GM21737 (cell line): ENCODE data around the gene USH2A.

ENCODE experiments used
- ATAC-seq: cut with Tn5 transposase; IDR thresholded peaks from one replicate; pipeline ENCODE4 v1.9.1; 2021; ENCODE audit warnings: mild to moderate bottlenecking, moderate library complexity; ENCODE audit not compliant: unreplicated experiment

USH2A gene

GRCh38 chr1:215986401-215986800 lies 436.8 kb downstream of the USH2A start:
- ATAC-seq, result no peak

- ATAC-seq, result no peak
Observed at GRCh38 chr1:215983680-215984079, 439.6 kb downstream of the USH2A start.

- no peak for ATAC-seq
Observed at GRCh38 chr1:215971793-215972441, 451.3 kb downstream of the USH2A start.

- no peak for ATAC-seq
Observed at GRCh38 chr1:215970406-215970805, 452.8 kb downstream of the USH2A start.

GRCh38 chr1:215963621-215964020 lies 459.6 kb downstream of the USH2A start:
- no peak for ATAC-seq

- ATAC-seq, result no peak
Observed at GRCh38 chr1:215963040-215963439, 460.2 kb downstream of the USH2A start.

- no peak for ATAC-seq
Observed at GRCh38 chr1:215958841-215959240, 464.4 kb downstream of the USH2A start.

GRCh38 chr1:215957663-215958062 lies 465.6 kb downstream of the USH2A start:
- ATAC-seq, result no peak

- no peak for ATAC-seq
Observed at GRCh38 chr1:215932558-215932957, 490.7 kb downstream of the USH2A start.

- no peak for ATAC-seq
Observed at GRCh38 chr1:215926670-215927069, 496.6 kb downstream of the USH2A start.

GRCh38 chr1:215923129-215923824 lies 500.0 kb downstream of the USH2A start:
- ATAC-seq, result no peak

GRCh38 chr1:215911406-215911968 lies 511.8 kb downstream of the USH2A start:
- ATAC-seq, result no peak

- no peak for ATAC-seq
Observed at GRCh38 chr1:215905493-215906115, 517.6 kb downstream of the USH2A start.

- ATAC-seq, result no peak
Observed at GRCh38 chr1:215900684-215901083, 522.6 kb downstream of the USH2A start.

GRCh38 chr1:215899901-215900300 lies 523.3 kb downstream of the USH2A start:
- no peak for ATAC-seq

- no peak for ATAC-seq
Observed at GRCh38 chr1:215895893-215896292, 527.4 kb downstream of the USH2A start.

GRCh38 chr1:215895276-215895675 lies 528.0 kb downstream of the USH2A start:
- no peak for ATAC-seq

- ATAC-seq, result no peak
Observed at GRCh38 chr1:215894617-215895016, 528.6 kb downstream of the USH2A start.

GRCh38 chr1:215891266-215892057 lies 531.8 kb downstream of the USH2A start:
- ATAC-seq, result no peak

- no peak for ATAC-seq
Observed at GRCh38 chr1:215890438-215890837, 532.8 kb downstream of the USH2A start.

GRCh38 chr1:215889871-215890270 lies 533.4 kb downstream of the USH2A start:
- ATAC-seq, result no peak
